Measurements from ENCODE around the gene GGA1.

DNA sequence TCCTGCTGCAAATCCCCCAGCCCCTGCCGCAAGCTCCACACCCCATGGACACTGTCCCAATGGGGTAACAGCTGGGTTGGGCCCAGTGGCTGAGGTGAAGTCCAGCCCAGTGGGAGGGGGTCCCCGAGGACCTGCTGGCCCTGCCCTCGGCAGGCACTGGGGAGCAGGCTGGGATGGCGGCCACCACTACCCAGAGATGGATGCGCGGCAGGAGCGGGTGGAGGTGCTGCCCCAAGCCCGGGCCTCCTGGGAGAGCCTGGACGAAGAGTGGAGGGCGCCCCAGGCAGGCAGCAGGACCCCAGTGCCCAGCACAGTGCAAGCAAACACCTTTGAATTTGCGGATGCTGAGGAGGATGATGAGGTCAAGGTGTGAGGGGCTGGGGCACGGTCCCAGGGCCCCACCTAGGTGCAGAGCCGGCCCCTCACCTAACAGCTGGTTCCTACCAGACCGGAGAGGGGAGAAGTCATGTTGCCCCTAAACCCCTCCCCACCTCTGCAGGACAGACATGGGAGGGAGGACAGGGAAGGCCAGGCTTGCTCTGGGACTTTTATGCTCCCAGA, 40.1 kb upstream of the GGA1 start:
- TF ChIP-seq, protein P1, sequence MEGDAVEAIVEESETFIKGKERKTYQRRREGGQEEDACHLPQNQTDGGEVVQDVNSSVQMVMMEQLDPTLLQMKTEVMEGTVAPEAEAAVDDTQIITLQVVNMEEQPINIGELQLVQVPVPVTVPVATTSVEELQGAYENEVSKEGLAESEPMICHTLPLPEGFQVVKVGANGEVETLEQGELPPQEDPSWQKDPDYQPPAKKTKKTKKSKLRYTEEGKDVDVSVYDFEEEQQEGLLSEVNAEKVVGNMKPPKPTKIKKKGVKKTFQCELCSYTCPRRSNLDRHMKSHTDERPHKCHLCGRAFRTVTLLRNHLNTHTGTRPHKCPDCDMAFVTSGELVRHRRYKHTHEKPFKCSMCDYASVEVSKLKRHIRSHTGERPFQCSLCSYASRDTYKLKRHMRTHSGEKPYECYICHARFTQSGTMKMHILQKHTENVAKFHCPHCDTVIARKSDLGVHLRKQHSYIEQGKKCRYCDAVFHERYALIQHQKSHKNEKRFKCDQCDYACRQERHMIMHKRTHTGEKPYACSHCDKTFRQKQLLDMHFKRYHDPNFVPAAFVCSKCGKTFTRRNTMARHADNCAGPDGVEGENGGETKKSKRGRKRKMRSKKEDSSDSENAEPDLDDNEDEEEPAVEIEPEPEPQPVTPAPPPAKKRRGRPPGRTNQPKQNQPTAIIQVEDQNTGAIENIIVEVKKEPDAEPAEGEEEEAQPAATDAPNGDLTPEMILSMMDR (IDR thresholded peaks at IDR 0.05; ENCODE audit: low read length), result no peak
- TF ChIP-seq EZH2 (IDR thresholded peaks at IDR 0.05; ENCODE audit: borderline replicate concordance, low read length), result no peak

All from OCI-LY1 (cell line).